Hematopoietic multipotent progenitor cell treated with erythropoietin and hydrocortisone succinate and interleukin-3 and kit ligand, for 8 days (in vitro differentiated cells): ENCODE data around the gene TSPAN10.

Experiments used
- DNase-seq: peaks from one replicate; pipeline ENCODE4 v3.0.0-alpha.2; 2015

TSPAN10 gene

GRCh38 chr17:81690549-81690948 is 53.6 kb downstream of the TSPAN10 start:
- DNase-seq: no peak

GRCh38 chr17:81691196-81691595 is 54.2 kb downstream of the TSPAN10 start:
- no peak for DNase-seq

- no peak for DNase-seq
Measured at GRCh38 chr17:81691608-81692007, 54.6 kb downstream of the TSPAN10 start.

- DNase-seq: no peak
Measured at GRCh38 chr17:81693509-81694210, 56.7 kb downstream of the TSPAN10 start.

- no peak for DNase-seq
Measured at GRCh38 chr17:81694810-81695209, 57.8 kb downstream of the TSPAN10 start.

GRCh38 chr17:81695211-81695610 is 58.2 kb downstream of the TSPAN10 start:
- no peak for DNase-seq

DNA sequence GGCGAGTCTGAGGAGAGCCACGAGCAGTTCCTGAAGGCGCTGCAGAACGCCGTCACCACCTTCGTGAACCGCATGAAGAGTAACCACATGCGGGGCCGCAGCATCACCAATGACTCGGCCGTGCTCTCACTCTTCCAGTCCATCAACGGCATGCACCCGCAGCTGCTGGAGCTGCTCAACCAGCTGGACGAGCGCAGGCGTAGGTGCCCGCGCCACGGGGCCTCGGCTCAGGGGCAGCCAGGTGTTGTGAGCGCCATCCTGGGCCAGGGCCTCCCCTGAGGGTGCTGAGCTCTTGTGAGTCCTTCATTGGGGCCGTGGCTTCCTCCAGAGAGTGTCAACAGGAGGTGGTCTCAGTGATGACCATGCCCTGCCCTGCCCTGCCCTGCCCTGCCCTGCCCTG is 58.8 kb downstream of the TSPAN10 start:
- no peak for DNase-seq

- DNase-seq: no peak
Measured at GRCh38 chr17:81696218-81696941, 59.4 kb downstream of the TSPAN10 start.

DNA sequence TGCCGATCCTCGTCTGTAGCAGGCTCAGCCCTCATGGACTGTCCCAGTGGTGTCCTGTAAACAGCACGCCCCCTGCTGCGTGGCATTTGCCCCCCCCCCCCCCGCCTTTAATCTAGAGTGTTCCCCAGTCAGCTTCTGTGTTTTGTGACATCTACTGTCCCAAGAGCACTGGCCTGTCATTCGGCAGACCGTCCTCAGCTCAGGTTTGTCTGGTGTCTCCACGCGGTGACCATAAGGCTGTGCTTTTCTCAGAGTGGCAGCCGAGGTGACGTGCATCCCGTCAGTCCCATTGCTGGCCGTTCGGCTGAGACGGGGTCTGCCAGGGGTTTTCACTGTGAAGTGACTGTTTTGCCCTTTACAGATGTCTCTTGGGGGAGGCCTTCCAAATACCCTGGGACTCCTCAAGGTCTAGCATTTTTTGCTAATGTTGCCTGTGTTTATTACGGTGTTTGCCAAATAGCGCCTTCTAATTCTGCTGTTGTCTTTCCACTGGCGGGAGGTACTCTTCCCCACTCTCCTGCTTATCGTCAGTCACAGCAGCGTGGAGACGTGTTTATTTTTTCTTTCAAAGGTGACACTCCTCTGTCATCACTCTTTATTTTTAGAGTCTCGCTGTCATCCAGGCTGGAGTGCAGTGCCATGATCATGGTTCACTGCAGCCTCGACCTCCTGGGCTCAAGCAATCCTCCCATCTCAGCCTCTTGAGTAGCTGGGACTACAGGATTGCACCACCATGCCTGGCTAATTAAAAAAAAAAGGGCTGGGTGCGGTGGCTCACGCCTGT is 60.5 kb downstream of the TSPAN10 start:
- DNase-seq: no peak
